Gastroesophageal sphincter (tissue), 3 donors: ENCODE data around the gene ZFHX3.

ENCODE experiments used
- CTCF ChIP-seq, 4 experiments: fragments of 200-600 bp in 2 of 4; fragments of 450-650 bp in 2 of 4; sonication (generic) in 1 of 4; IDR thresholded peaks; one replicate each; pipeline ENCODE4 v1.5.1; 2017 to 2019; ENCODE audit warnings: antibody characterized with exemption in 4 of 4, mild to moderate bottlenecking in 2 of 4, moderate library complexity in 2 of 4
- EP300 ChIP-seq: sonication (generic); formaldehyde crosslinking; IDR thresholded peaks from one replicate; pipeline ENCODE4 v1.6.1; 2017; ENCODE audit warnings: antibody characterized with exemption, mild to moderate bottlenecking
- POLR2A ChIP-seq, 2 donors: fragments of 450-650 bp; IDR thresholded peaks; one replicate each; pipeline ENCODE4 v1.6.1; 2017; ENCODE audit warnings: antibody characterized with exemption in 2 of 2, mild to moderate bottlenecking in 2 of 2, moderate library complexity in 1 of 2
- POLR2AphosphoS5 ChIP-seq: sonication (generic); formaldehyde crosslinking; IDR thresholded peaks from one replicate; pipeline ENCODE4 v1.6.1; 2017; ENCODE audit warnings: antibody characterized with exemption

GRCh38 chr16:73043828-73044467 is 4.0 kb downstream of the ZFHX3 start:
- TF ChIP-seq POLR2AphosphoS5 (peak; percentile 24), CTCF (IDR thresholded peaks at IDR 0.05) (no peak), POLR2A (IDR thresholded peaks at IDR 0.05) (no peak), EP300 (no peak)
